SK-N-SH (cell line): ENCODE measurements around the gene COBL. TPM values are rescaled to one million over a fixed set of nuclear protein-coding genes. Genes with fewer than 3 reads are reported as not detected.

Source experiments
- CTCF ChIA-PET: fragments of 300-600, 350-600 bp; formaldehyde crosslinking; extraction: SDS; loops from one replicate; lab custom pipeline; 2021; lab: Yijun Ruan, JAX
- POLR2A ChIA-PET: fragments of 350-600 bp; sonication (Branson Sonifier 250); formaldehyde crosslinking; extraction: SDS; loops from one replicate; lab custom pipeline; 2020; ENCODE audit warnings: antibody characterized with exemption, inconsistent platforms; lab: Yijun Ruan, JAX
- DNase-seq: peaks from one replicate; pipeline ENCODE4 v3.0.0; 2012
- H2AFZ ChIP-seq: fragments of 200-600 bp; sonication (generic); 2 replicates; pipeline ENCODE4 v1.8.1; 2016; ENCODE audit warnings: antibody characterized with exemption, mild to moderate bottlenecking, low read depth
- H3F3A ChIP-seq: fragments of 200-600 bp; sonication (generic); replicated peaks from 2 replicates; pipeline ENCODE3; 2016; ENCODE audit warnings: antibody characterized with exemption, mild to moderate bottlenecking; ENCODE audit not compliant: insufficient read depth
- H3K27ac ChIP-seq, 2 experiments: fragments of 200-500 bp in 1 of 2; fragments of 200-600 bp in 1 of 2; sonication (Bioruptor generic) in 1 of 2; sonication (generic), shearing (Covaris generic) in 1 of 2; 2 replicates each; pipeline versions ENCODE4 v1.5.1 to v1.6.1; 2014 to 2016; ENCODE audit warnings: low read depth in 2 of 2, inconsistent platforms in 1 of 2, low read length in 1 of 2, mild to moderate bottlenecking in 1 of 2, mixed read lengths in 1 of 2
- H3K27me3 ChIP-seq: fragments of 200-600 bp; sonication (generic), shearing (Covaris generic); 2 replicates; pipeline ENCODE4 v1.6.1; 2016; ENCODE audit warnings: mixed run types; ENCODE audit not compliant: insufficient read depth
- H3K36me3 ChIP-seq, 2 experiments: fragments of 200-500 bp in 1 of 2; fragments of 200-600 bp in 1 of 2; sonication (Bioruptor generic) in 1 of 2; sonication (generic) in 1 of 2; replicated peaks in 1 of 2; 2 replicates each; pipeline versions ENCODE3 to v1.5.1; 2014 to 2016; ENCODE audit warnings: low read length in 1 of 2, mild to moderate bottlenecking in 1 of 2; ENCODE audit not compliant: insufficient read depth in 2 of 2, control insufficient read depth in 1 of 2
- H3K4me1 ChIP-seq, 2 experiments: fragments of 200-500 bp in 1 of 2; fragments of 200-600 bp in 1 of 2; sonication (Bioruptor generic) in 1 of 2; sonication (generic), shearing (Covaris generic) in 1 of 2; 2 replicates each; pipeline versions ENCODE4 v1.5.1 to v1.6.1; 2014 to 2016; ENCODE audit warnings: low read depth in 1 of 2, low read length in 1 of 2, mixed run types in 1 of 2; ENCODE audit not compliant: insufficient read depth in 2 of 2, control insufficient read depth in 1 of 2
- H3K4me2 ChIP-seq: fragments of 200-600 bp; sonication (generic), shearing (Covaris generic); 2 replicates; pipeline ENCODE4 v1.6.1; 2017; ENCODE audit warnings: mixed run types
- H3K4me3 ChIP-seq, 2 experiments: fragments of 200-500 bp in 1 of 2; fragments of 200-600 bp in 1 of 2; sonication (Bioruptor generic) in 1 of 2; sonication (generic), shearing (Covaris generic) in 1 of 2; 2 replicates each; pipeline versions ENCODE4 v1.5.1 to v1.8.1; 2014 to 2016; ENCODE audit warnings: low read depth in 2 of 2, inconsistent platforms in 1 of 2, low read length in 1 of 2, mild to moderate bottlenecking in 1 of 2, mixed read lengths in 1 of 2, moderate library complexity in 1 of 2
- H3K79me2 ChIP-seq: fragments of 200-600 bp; sonication (generic); 2 replicates; pipeline ENCODE4 v1.8.1; 2017; ENCODE audit warnings: mild to moderate bottlenecking; ENCODE audit not compliant: insufficient read depth
- H3K9ac ChIP-seq: fragments of 200-600 bp; sonication (generic); 2 replicates; pipeline ENCODE4 v1.6.1; 2017; ENCODE audit warnings: mixed run types
- H3K9me2 ChIP-seq: fragments of 200-600 bp; sonication (generic); 2 replicates; pipeline ENCODE4 v1.6.1; 2017; ENCODE audit warnings: mixed run types
- H3K9me3 ChIP-seq: fragments of 200-600 bp; sonication (generic); 2 replicates; pipeline ENCODE4 v1.6.1; 2017; ENCODE audit warnings: mixed run types, mild to moderate bottlenecking, moderate library complexity
- H4K20me1 ChIP-seq: fragments of 200-600 bp; sonication (generic); 2 replicates; pipeline ENCODE4 v1.6.1; 2017; ENCODE audit warnings: mild to moderate bottlenecking, mixed run types; ENCODE audit not compliant: insufficient read depth
- CHD2 ChIP-seq: fragments of 150-350 bp; IDR thresholded peaks from 2 replicates; pipeline ENCODE4 v1.6.1; 2018; ENCODE audit warnings: low read length; ENCODE audit not compliant: partially characterized antibody
- NFIC ChIP-seq: IDR thresholded peaks from 2 replicates; pipeline ENCODE4 v1.4.0; 2012; ENCODE audit warnings: borderline replicate concordance
- TAF1 ChIP-seq: IDR thresholded peaks from 2 replicates; pipeline ENCODE4 v1.6.1; 2012; ENCODE audit warnings: low read depth, mild to moderate bottlenecking, low read length, moderate library complexity, borderline replicate concordance
- TCF12 ChIP-seq: IDR thresholded peaks from 2 replicates; pipeline ENCODE4 v1.4.0; 2012
- TEAD4 ChIP-seq: IDR thresholded peaks from 2 replicates; pipeline ENCODE4 v1.4.0; 2012; ENCODE audit warnings: mild to moderate bottlenecking, borderline replicate concordance; ENCODE audit not compliant: insufficient read depth
- USF2 ChIP-seq: fragments of 150-350 bp; IDR thresholded peaks from 2 replicates; pipeline ENCODE4 v1.6.1; 2017; ENCODE audit warnings: antibody characterized with exemption, low read length, low read depth, borderline replicate concordance
- WGBS: methylation state at CpG from one replicate; pipeline ENCODE4 v1.1.6; 2017; ENCODE audit warnings: low lambda C conversion rate; 5-methylcytosine and 5-hydroxymethylcytosine counted together
- polyA plus RNA-seq, 3 experiments: library from polyadenylated mRNA; depleted of rRNA; stranded (reverse); fragments of >200 nt; gene quantifications; 2 replicates each; pipeline ENCODE4 v1.2.3, GENCODE V29; 2012
- TF ChIP-seq, protein P1 (sequence below): fragments of 200-600 bp; sonication (generic); IDR thresholded peaks from 2 replicates; pipeline ENCODE4 v1.6.1; 2017; ENCODE audit warnings: antibody characterized with exemption, mild to moderate bottlenecking, moderate library complexity
- TF ChIP-seq, protein P2 (sequence below): IDR thresholded peaks from 2 replicates; pipeline ENCODE4 v1.4.0; 2012; ENCODE audit warnings: low read depth, borderline replicate concordance
- TF ChIP-seq, protein P3 (sequence below): IDR thresholded peaks from 2 replicates; pipeline ENCODE4; 2012

Gene COBL
- polyA plus RNA-seq, 1 of the 3 experiments (the other 2 are of a cell fraction): under 0.01 TPM

DNA sequence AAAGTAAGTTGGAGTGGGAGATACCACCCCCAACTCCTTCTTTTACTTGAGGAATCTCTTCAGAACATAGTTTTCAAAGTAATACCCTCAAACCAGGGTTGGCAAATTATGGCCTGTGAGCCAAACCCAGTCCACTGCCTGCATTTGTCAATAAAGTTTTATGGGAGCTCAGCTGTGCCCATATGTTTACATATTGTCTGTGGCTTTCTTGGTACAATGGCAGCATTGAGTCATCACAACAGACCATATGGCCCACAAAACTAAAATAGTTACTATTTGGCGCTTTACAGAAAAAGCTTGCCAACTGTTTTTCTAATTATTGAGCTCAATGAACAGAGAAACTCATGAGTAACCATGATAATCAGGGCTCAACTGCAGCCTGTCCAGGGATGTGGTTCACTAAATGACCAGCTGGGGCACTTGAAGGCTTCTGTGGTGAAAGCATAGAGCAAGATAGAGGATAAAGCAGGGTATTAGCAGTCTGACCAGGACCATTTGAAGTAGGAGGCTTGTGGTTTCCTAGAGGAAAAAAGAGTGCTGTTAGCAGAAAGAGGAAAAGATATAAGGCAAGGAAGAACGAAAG, 337.9 kb downstream of the COBL start:
- no peaks in the 10 kb centered on the region for H3K4me1 ChIP-seq
- H2AFZ ChIP-seq: no peak overlapping the region
- CTCF ChIA-PET: interaction anchor here (1.3 to 1.8 kb wide), 2 partner anchors 35 to 89 kb away, joined by 3 to 4 read pairs; no protein-coding TSS in a partner anchor
- no peak overlapping the region for H3K4me2 ChIP-seq
- H3K27me3 ChIP-seq: peaks cover 78% of the 10 kb centered on the region
- TF ChIP-seq TCF12: no peak
- TF ChIP-seq, protein P1, sequence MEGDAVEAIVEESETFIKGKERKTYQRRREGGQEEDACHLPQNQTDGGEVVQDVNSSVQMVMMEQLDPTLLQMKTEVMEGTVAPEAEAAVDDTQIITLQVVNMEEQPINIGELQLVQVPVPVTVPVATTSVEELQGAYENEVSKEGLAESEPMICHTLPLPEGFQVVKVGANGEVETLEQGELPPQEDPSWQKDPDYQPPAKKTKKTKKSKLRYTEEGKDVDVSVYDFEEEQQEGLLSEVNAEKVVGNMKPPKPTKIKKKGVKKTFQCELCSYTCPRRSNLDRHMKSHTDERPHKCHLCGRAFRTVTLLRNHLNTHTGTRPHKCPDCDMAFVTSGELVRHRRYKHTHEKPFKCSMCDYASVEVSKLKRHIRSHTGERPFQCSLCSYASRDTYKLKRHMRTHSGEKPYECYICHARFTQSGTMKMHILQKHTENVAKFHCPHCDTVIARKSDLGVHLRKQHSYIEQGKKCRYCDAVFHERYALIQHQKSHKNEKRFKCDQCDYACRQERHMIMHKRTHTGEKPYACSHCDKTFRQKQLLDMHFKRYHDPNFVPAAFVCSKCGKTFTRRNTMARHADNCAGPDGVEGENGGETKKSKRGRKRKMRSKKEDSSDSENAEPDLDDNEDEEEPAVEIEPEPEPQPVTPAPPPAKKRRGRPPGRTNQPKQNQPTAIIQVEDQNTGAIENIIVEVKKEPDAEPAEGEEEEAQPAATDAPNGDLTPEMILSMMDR: peak; percentile 20; the same call in 1 of the 2 replicates
- TF ChIP-seq, all 33 proteins: peak for 1
- Histone ChIP-seq H3K9me2 (no peaks in the 10 kb centered on the region), H3K27ac (no peak overlapping the region), H3K9ac (no peak overlapping the region), H3K79me2 (no peaks in the 10 kb centered on the region), H3K36me3 (no peaks in the 10 kb centered on the region), H4K20me1 (no peaks in the 10 kb centered on the region), H3F3A (no peaks in the 10 kb centered on the region), H3K9me3 (no peaks in the 10 kb centered on the region), H3K4me3 (no peak overlapping the region)
- WGBS: 9% methylated on average over 2 of the region's 2 CpGs
- POLR2A ChIA-PET: no interaction called here
- DNase-seq: no peak

DNA sequence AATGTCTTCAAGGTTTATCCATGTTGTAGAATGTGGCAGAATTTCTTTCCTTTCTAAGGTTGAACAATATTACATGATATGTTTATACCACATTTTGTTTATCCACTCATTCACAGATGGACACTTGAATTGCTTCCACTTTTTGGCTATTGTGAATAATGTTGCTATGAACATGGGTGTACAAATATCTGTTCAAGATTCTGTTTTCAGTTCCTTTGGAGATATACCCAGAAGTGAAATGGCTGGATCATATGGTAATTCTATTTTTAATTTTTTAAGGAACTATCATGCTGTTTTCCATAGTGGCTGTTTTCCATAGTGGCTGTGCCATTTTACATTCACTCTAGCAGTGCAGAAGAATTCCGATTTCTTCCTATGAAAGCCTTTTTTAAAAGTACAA, 339.2 kb downstream of the COBL start:
- H3K9me3 ChIP-seq: no peaks in the 10 kb centered on the region
- no peaks in the 10 kb centered on the region for H3K79me2 ChIP-seq
- TF ChIP-seq TEAD4: no peak
- TF ChIP-seq, protein P2, sequence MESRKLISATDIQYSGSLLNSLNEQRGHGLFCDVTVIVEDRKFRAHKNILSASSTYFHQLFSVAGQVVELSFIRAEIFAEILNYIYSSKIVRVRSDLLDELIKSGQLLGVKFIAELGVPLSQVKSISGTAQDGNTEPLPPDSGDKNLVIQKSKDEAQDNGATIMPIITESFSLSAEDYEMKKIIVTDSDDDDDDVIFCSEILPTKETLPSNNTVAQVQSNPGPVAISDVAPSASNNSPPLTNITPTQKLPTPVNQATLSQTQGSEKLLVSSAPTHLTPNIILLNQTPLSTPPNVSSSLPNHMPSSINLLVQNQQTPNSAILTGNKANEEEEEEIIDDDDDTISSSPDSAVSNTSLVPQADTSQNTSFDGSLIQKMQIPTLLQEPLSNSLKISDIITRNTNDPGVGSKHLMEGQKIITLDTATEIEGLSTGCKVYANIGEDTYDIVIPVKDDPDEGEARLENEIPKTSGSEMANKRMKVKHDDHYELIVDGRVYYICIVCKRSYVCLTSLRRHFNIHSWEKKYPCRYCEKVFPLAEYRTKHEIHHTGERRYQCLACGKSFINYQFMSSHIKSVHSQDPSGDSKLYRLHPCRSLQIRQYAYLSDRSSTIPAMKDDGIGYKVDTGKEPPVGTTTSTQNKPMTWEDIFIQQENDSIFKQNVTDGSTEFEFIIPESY: no peak
- no peak for TF ChIP-seq USF2
- no peak for TF ChIP-seq TAF1
- TF ChIP-seq NFIC: no peak
- TF ChIP-seq CHD2: no peak
- TF ChIP-seq, protein P3, sequence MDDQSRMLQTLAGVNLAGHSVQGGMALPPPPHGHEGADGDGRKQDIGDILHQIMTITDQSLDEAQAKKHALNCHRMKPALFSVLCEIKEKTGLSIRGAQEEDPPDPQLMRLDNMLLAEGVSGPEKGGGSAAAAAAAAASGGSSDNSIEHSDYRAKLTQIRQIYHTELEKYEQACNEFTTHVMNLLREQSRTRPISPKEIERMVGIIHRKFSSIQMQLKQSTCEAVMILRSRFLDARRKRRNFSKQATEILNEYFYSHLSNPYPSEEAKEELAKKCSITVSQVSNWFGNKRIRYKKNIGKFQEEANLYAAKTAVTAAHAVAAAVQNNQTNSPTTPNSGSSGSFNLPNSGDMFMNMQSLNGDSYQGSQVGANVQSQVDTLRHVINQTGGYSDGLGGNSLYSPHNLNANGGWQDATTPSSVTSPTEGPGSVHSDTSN: no peak
- no peak for DNase-seq
- H3K9me2 ChIP-seq: no peaks in the 10 kb centered on the region
- ChIA-PET CTCF (interaction anchor here (1.3 kb wide), 1 partner anchor 34 kb away, joined by 3 read pairs; no protein-coding TSS in a partner anchor), POLR2A (no interaction called here)
- no peaks in the 10 kb centered on the region for H3K36me3 ChIP-seq
- no peak overlapping the region for H3K4me3 ChIP-seq
- no peak overlapping the region for H3K27ac ChIP-seq
- H3K27me3 ChIP-seq: peaks cover 82% of the 10 kb centered on the region
- no peak overlapping the region for H2AFZ ChIP-seq
- 6% methylated on average over 1 of the region's 1 CpG for WGBS
- no peaks in the 10 kb centered on the region for H4K20me1 ChIP-seq
- H3K4me2 ChIP-seq: no peak overlapping the region
- H3F3A ChIP-seq: no peaks in the 10 kb centered on the region
- H3K4me1 ChIP-seq: no peaks in the 10 kb centered on the region
- H3K9ac ChIP-seq: no peak overlapping the region
